CD4-positive, CD25-positive, alpha-beta regulatory T cell (primary cell): Measurements from ENCODE around the gene PA2G4. TPM values are rescaled to one million over a fixed set of nuclear protein-coding genes. Genes with fewer than 3 reads are reported as not detected.

Source experiments
- ATAC-seq, 2 donors: fragments of 150-1000 bp; cut with Tn5 transposase; one replicate each; pipeline ENCODE4 v1.10.0; 2021; ENCODE audit warnings: low read depth in 2 of 2, moderate number of reproducible peaks in 2 of 2, moderate library complexity in 1 of 2
- DNase-seq, 3 donors: peaks; one replicate each; pipeline versions ENCODE4 v3.0.0 to v3.0.0-alpha.2; 2012 to 2022; ENCODE audit warnings: mixed read lengths in 1 of 3
- H3K27ac ChIP-seq: one replicate; pipeline ENCODE4 v1.7.0; 2013; ENCODE audit warnings: mild to moderate bottlenecking, low read length; ENCODE audit not compliant: insufficient read depth, poor library complexity, severe bottlenecking
- H3K27me3 ChIP-seq: one replicate; pipeline ENCODE4 v1.7.0; 2013; ENCODE audit warnings: low read length; ENCODE audit not compliant: control insufficient read depth, insufficient read depth
- H3K36me3 ChIP-seq: one replicate; pipeline ENCODE4 v1.7.0; 2013; ENCODE audit warnings: mild to moderate bottlenecking, low read length, moderate library complexity; ENCODE audit not compliant: control insufficient read depth, insufficient read depth
- H3K4me1 ChIP-seq: 2 replicates; pipeline ENCODE4 v1.7.0; 2013; ENCODE audit warnings: mild to moderate bottlenecking, low read length; ENCODE audit not compliant: insufficient read depth, control insufficient read depth, poor library complexity, severe bottlenecking
- H3K4me3 ChIP-seq: one replicate; pipeline ENCODE4 v1.7.0; 2013; ENCODE audit warnings: low read depth, mild to moderate bottlenecking, low read length, moderate library complexity
- H3K9me3 ChIP-seq, 2 experiments: 1 replicate in 1 of 2; 2 replicates in 1 of 2; pipeline ENCODE4 v1.7.0; 2013; ENCODE audit warnings: low read length in 2 of 2, mild to moderate bottlenecking in 1 of 2, moderate library complexity in 1 of 2; ENCODE audit not compliant: control insufficient read depth in 2 of 2
- H3K27ac Mint-ChIP-seq, 3 donors: one replicate each; pipeline ENCODE4 v1.8.0; 2020 to 2022; ENCODE audit warnings: mild to moderate bottlenecking in 3 of 3, mixed read lengths in 3 of 3, moderate library complexity in 2 of 3
- H3K27me3 Mint-ChIP-seq: one replicate; pipeline ENCODE4 v1.8.0; 2022; ENCODE audit warnings: mild to moderate bottlenecking, mixed read lengths
- H3K36me3 Mint-ChIP-seq: one replicate; pipeline ENCODE4 v1.8.0; 2020; ENCODE audit warnings: mixed read lengths
- H3K4me1 Mint-ChIP-seq, 4 donors: one replicate each; pipeline ENCODE4 v1.8.0; 2020 to 2022; ENCODE audit warnings: mixed read lengths in 4 of 4, mild to moderate bottlenecking in 1 of 4
- H3K4me3 Mint-ChIP-seq, 4 donors: one replicate each; pipeline ENCODE4 v1.8.0; 2020 to 2022; ENCODE audit warnings: mild to moderate bottlenecking in 4 of 4, mixed read lengths in 4 of 4, moderate library complexity in 3 of 4
- H3K9me3 Mint-ChIP-seq, 7 donors: one replicate each; pipeline ENCODE4 v1.8.0; 2020 to 2022; ENCODE audit warnings: mixed read lengths in 7 of 7, mild to moderate bottlenecking in 3 of 7, moderate library complexity in 2 of 7
- polyA plus RNA-seq, 4 donors: library from polyadenylated mRNA; unstranded; fragments of 300-500 nt; fragmentation: Illumina TruSeq; gene quantifications; one replicate each; pipeline ENCODE4 v1.2.3, GENCODE V29; 2021
- total RNA-seq: library from RNA; stranded (reverse); gene quantifications from one replicate; pipeline ENCODE4 v1.2.3, GENCODE V29; 2022

PA2G4 gene
- total and polyA plus RNA-seq, 5 donors from 2014 or later: 63.8 to 203 (median 196) TPM

GRCh38 chr12:56160894-56161689 lies 56.7 kb downstream of the PA2G4 start:
- Mint-ChIP-seq H3K4me3 (peak overlapping the region; percentile 92 to 100 (median 100)), H3K9me3 (no peaks in the 10 kb centered on the region), H3K4me1 (peaks cover 0 to 58% (median 34%) of the 10 kb centered on the region in 4 donors), H3K27ac (peak overlapping the region; percentile 95 to 100 (median 98)), H3K36me3 (peaks cover 30% of the 10 kb centered on the region), H3K27me3 (no peaks in the 10 kb centered on the region)
- H3K27ac ChIP-seq: peak overlapping the region; percentile 95
- ATAC-seq (no peak), DNase-seq (no peak)
- peaks cover 46% of the 10 kb centered on the region for H3K4me1 ChIP-seq
- H3K4me3 ChIP-seq: peak overlapping the region; percentile 98
- peaks cover 56% of the 10 kb centered on the region for H3K36me3 ChIP-seq
- H3K27me3 ChIP-seq: no peaks in the 10 kb centered on the region
- H3K9me3 ChIP-seq: no peaks in the 10 kb centered on the region

DNA sequence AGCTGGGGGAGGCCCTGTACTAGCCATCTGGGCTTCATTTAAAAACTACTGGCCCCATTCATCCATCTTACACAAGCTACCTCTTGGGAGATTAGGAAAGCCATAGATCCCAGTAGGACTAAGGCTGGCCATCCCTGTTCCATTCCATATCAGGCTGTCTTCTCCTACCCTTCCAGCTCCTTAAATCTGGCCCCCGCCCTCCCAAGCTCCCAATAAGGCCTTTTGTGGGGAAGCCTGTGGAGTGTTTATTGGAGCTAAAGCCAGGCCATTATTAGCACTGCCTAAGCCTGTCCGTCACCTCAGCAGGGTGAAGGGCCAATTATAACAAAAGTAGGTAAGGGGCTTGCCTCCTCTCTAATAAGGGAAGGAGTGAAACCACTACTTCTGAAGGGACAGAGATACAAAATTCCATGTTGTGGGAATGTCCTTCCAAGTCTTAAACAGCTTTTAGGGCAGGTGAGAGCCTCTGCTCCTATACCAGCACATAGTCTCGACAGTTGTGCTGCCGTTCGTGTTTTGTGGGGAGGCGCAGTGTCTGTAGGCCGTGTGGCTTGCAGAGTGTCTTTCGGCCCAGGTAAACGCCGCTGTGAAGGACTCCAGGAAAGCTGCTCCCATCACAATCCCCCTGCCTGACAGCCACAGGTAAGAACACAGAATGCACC lies 57.5 kb downstream of the PA2G4 start:
- Mint-ChIP-seq H3K4me1 (peaks cover 0 to 53% (median 34%) of the 10 kb centered on the region in 4 donors), H3K9me3 (no peaks in the 10 kb centered on the region), H3K27ac (peak overlapping the region in 2 of 3 donors; percentile 98 to 100), H3K27me3 (no peaks in the 10 kb centered on the region), H3K4me3 (peak overlapping the region; percentile 72 to 100 (median 96)), H3K36me3 (peaks cover 30% of the 10 kb centered on the region)
- Histone ChIP-seq H3K4me1 (peaks cover 45% of the 10 kb centered on the region), H3K4me3 (no peak overlapping the region), H3K27me3 (no peaks in the 10 kb centered on the region), H3K27ac (peak overlapping the region; percentile 95), H3K9me3 (no peaks in the 10 kb centered on the region), H3K36me3 (peaks cover 57% of the 10 kb centered on the region)
- ATAC-seq (no peak), DNase-seq (no peak)

DNA sequence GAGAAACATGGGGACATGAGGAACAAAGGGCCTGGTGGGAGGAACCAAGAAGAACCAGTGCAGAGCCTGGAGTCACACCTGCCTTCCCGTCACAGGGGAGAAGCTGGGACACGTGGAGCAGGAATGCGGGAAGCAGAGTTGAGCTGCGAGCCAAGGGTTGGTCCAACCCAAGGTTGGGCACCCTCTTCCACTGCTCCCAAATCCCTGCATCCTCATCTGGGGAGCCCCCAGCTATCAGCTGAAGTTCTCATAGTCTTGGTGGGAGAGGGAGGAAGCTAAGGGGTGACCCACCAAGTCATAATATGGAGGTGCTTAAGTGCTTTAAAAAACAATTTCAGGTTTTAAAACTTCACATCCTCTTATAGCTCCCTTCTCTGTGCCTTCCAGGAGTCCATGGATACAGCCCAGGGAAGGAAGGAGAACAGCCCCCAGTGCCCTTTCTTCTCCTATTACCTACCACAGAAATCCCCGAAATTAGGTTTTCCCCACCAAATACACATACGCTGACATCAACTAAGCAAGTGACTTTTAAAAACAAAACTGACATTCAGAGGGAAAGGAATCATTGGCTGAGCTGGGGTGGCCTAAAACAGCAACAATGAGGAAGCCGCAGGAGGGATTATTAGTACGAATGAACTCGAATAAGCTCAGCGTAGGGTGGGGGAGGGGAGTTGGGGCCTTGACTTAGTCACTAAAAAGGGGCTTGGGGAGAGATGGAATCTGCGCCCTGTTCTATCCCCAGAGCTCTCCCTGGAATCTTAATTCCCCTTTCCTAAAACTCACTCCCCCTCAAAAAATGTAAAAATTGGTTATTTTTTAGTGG lies 58.3 kb downstream of the PA2G4 start:
- peaks cover 35% of the 10 kb centered on the region for H3K36me3 Mint-ChIP-seq
- H3K4me3 Mint-ChIP-seq: peak overlapping the region in 1 of 4 donors; percentile 38
- H3K27ac Mint-ChIP-seq: peak overlapping the region in 2 of 3 donors; percentile 20 to 83
- H3K9me3 Mint-ChIP-seq: no peaks in the 10 kb centered on the region
- ATAC-seq: no peak
- H3K27ac ChIP-seq: peak overlapping the region; percentile 95
- H3K4me1 ChIP-seq: peaks cover 37% of the 10 kb centered on the region
- peaks cover 0 to 45% (median 29%) of the 10 kb centered on the region in 4 donors for H3K4me1 Mint-ChIP-seq
- no peak overlapping the region for H3K4me3 ChIP-seq
- H3K27me3 ChIP-seq: no peaks in the 10 kb centered on the region
- H3K36me3 ChIP-seq: peaks cover 65% of the 10 kb centered on the region
- no peak for DNase-seq
- no peaks in the 10 kb centered on the region for H3K27me3 Mint-ChIP-seq
- no peaks in the 10 kb centered on the region for H3K9me3 ChIP-seq

Other genes with a start within 250 kb of the PA2G4 start
- gene PYM1, start 176.7 kb upstream of the PA2G4 start, total RNA-seq: 34.0 TPM
- 100 to 1,000 TPM in 3 of 4 donors, 10 to 100 TPM in 1; 99.3 to 123 (median 114) TPM for gene PYM1, start 176.7 kb upstream of the PA2G4 start, polyA plus RNA-seq
- 1,086 TPM for gene DGKA, start 173.4 kb upstream of the PA2G4 start, total RNA-seq
- gene DGKA, start 173.4 kb upstream of the PA2G4 start, polyA plus RNA-seq: 100 to 1,000 TPM; 225 to 284 (median 253) TPM
- gene PMEL, start 138.5 kb upstream of the PA2G4 start, total RNA-seq: 0.69 TPM
- under 1 TPM in 3 of 4 donors, not detected in 1; 0.52 to 0.86 (median 0.57) TPM for gene PMEL, start 138.5 kb upstream of the PA2G4 start, polyA plus RNA-seq
- 28.0 TPM for gene CDK2, start 137.7 kb upstream of the PA2G4 start, total RNA-seq
- gene CDK2, start 137.7 kb upstream of the PA2G4 start, polyA plus RNA-seq: 10 to 100 TPM in 2 of 4 donors, 1 to 10 TPM in 2; 8.4 to 12.6 (median 10.0) TPM
- 60.8 TPM for gene RAB5B, start 130.5 kb upstream of the PA2G4 start, total RNA-seq
- 10 to 100 TPM; 66.8 to 73.4 (median 68.3) TPM for gene RAB5B, start 130.5 kb upstream of the PA2G4 start, polyA plus RNA-seq
- gene SUOX, start 107.3 kb upstream of the PA2G4 start, total RNA-seq: 6.9 TPM
- gene SUOX, start 107.3 kb upstream of the PA2G4 start, polyA plus RNA-seq: 10 to 100 TPM in 1 of 4 donors, 1 to 10 TPM in 3; 2.2 to 10.3 (median 5.9) TPM
- 22.3 TPM for gene IKZF4, start 83.5 kb upstream of the PA2G4 start, total RNA-seq
- gene IKZF4, start 83.5 kb upstream of the PA2G4 start, polyA plus RNA-seq: 1 to 10 TPM; 5.8 to 8.1 (median 6.4) TPM
- 26.3 TPM for gene RPS26, start 62.6 kb upstream of the PA2G4 start, total RNA-seq
- gene RPS26, start 62.6 kb upstream of the PA2G4 start, polyA plus RNA-seq: 1,000 to 10,000 TPM in 1 of 4 donors, 100 to 1,000 TPM in 3; 288 to 1,151 (median 836) TPM
- 0.69 TPM for gene ERBB3, start 24.4 kb upstream of the PA2G4 start, total RNA-seq
- gene ERBB3, start 24.4 kb upstream of the PA2G4 start, polyA plus RNA-seq: under 1 TPM; 0.14 to 1.00 (median 0.56) TPM
- gene RPL41, start 12.1 kb downstream of the PA2G4 start, total RNA-seq: 4,134 TPM
- gene RPL41, start 12.1 kb downstream of the PA2G4 start, polyA plus RNA-seq: 1,000 to 10,000 TPM; 7,544 to 9,760 (median 8,849) TPM
- 11.0 TPM for gene ZC3H10, start 13.7 kb downstream of the PA2G4 start, total RNA-seq
- 1 to 10 TPM; 1.7 to 3.7 (median 2.9) TPM for gene ZC3H10, start 13.7 kb downstream of the PA2G4 start, polyA plus RNA-seq
- 190 TPM for gene ESYT1, start 23.7 kb downstream of the PA2G4 start, total RNA-seq
- gene ESYT1, start 23.7 kb downstream of the PA2G4 start, polyA plus RNA-seq: 100 to 1,000 TPM; 249 to 395 (median 333) TPM
- 8.8 TPM for gene MYL6B, start 48.0 kb downstream of the PA2G4 start, total RNA-seq
- 10 to 100 TPM in 3 of 4 donors, 1 to 10 TPM in 1; 9.9 to 18.4 (median 11.3) TPM for gene MYL6B, start 48.0 kb downstream of the PA2G4 start, polyA plus RNA-seq
- gene MYL6, start 53.8 kb downstream of the PA2G4 start, total RNA-seq: 933 TPM
- gene MYL6, start 53.8 kb downstream of the PA2G4 start, polyA plus RNA-seq: 1,000 to 10,000 TPM; 2,559 to 3,471 (median 2,992) TPM
- 153 TPM for gene SMARCC2, start 84.9 kb downstream of the PA2G4 start, total RNA-seq
- 10 to 100 TPM; 46.3 to 64.1 (median 54.1) TPM for gene SMARCC2, start 84.9 kb downstream of the PA2G4 start, polyA plus RNA-seq
- 33.7 TPM for gene RNF41, start 117.4 kb downstream of the PA2G4 start, total RNA-seq
- gene RNF41, start 117.4 kb downstream of the PA2G4 start, polyA plus RNA-seq: 10 to 100 TPM; 39.2 to 45.8 (median 45.1) TPM
- 16.9 TPM for gene NABP2, start 119.8 kb downstream of the PA2G4 start, total RNA-seq
- 1 to 10 TPM; 4.1 to 6.8 (median 5.0) TPM for gene NABP2, start 119.8 kb downstream of the PA2G4 start, polyA plus RNA-seq
- gene SLC39A5, start 125.5 kb downstream of the PA2G4 start, total RNA-seq: 2.0 TPM
- not detected for gene SLC39A5, start 125.5 kb downstream of the PA2G4 start, polyA plus RNA-seq
- gene ANKRD52, start 153.8 kb downstream of the PA2G4 start, total RNA-seq: 40.1 TPM
- 1 to 10 TPM; 5.0 to 7.5 (median 6.4) TPM for gene ANKRD52, start 153.8 kb downstream of the PA2G4 start, polyA plus RNA-seq
- 23.7 TPM for gene COQ10A, start 162.4 kb downstream of the PA2G4 start, total RNA-seq
- gene COQ10A, start 162.4 kb downstream of the PA2G4 start, polyA plus RNA-seq: 10 to 100 TPM in 3 of 4 donors, 1 to 10 TPM in 1; 8.1 to 11.5 (median 11.0) TPM
- gene CS, start 195.8 kb downstream of the PA2G4 start, total RNA-seq: 173 TPM
- 10 to 100 TPM; 69.3 to 85.8 (median 74.3) TPM for gene CS, start 195.8 kb downstream of the PA2G4 start, polyA plus RNA-seq
- gene CNPY2, start 211.4 kb downstream of the PA2G4 start, total RNA-seq: 47.6 TPM
- 100 to 1,000 TPM; 139 to 166 (median 156) TPM for gene CNPY2, start 211.4 kb downstream of the PA2G4 start, polyA plus RNA-seq
- 83.5 TPM for gene PAN2, start 229.4 kb downstream of the PA2G4 start, total RNA-seq
- gene PAN2, start 229.4 kb downstream of the PA2G4 start, polyA plus RNA-seq: 10 to 100 TPM in 1 of 4 donors, 1 to 10 TPM in 3; 4.5 to 10.6 (median 7.3) TPM
- gene IL23A, start 234.3 kb downstream of the PA2G4 start, total RNA-seq: 27.1 TPM
- 10 to 100 TPM; 12.2 to 18.8 (median 16.8) TPM for gene IL23A, start 234.3 kb downstream of the PA2G4 start, polyA plus RNA-seq